GM23248 (cell line): ENCODE measurements around the gene NQO1. TPM values are rescaled to one million over a fixed set of nuclear protein-coding genes. Genes with fewer than 3 reads are reported as not detected.

Experiments used
- DNase-seq: peaks from one replicate; pipeline ENCODE4 v3.0.0-alpha.2; 2015
- H2AFZ ChIP-seq: fragments of 200-600 bp; sonication (generic); 2 replicates; pipeline ENCODE4 v1.6.1; 2016; ENCODE audit warnings: antibody characterized with exemption
- H3F3A ChIP-seq: fragments of 200-600 bp; sonication (generic); 2 replicates; pipeline ENCODE4 v1.6.1; 2016; ENCODE audit warnings: mild to moderate bottlenecking, antibody characterized with exemption, mixed run types; ENCODE audit not compliant: insufficient read depth
- H3K27ac ChIP-seq: fragments of 200-600 bp; sonication (generic); 2 replicates; pipeline ENCODE4 v1.5.1; 2016; ENCODE audit warnings: mild to moderate bottlenecking
- H3K27me3 ChIP-seq: fragments of 200-600 bp; sonication (generic); replicated peaks from 2 replicates; pipeline ENCODE4 v1.6.1; 2016; ENCODE audit warnings: mild to moderate bottlenecking; ENCODE audit not compliant: insufficient read depth
- H3K36me3 ChIP-seq: fragments of 200-600 bp; sonication (generic); 2 replicates; pipeline ENCODE4 v1.6.1; 2016; ENCODE audit warnings: low read depth, mild to moderate bottlenecking
- H3K4me1 ChIP-seq: fragments of 200-600 bp; sonication (generic); 2 replicates; pipeline ENCODE4 v1.6.1; 2016; ENCODE audit warnings: mild to moderate bottlenecking; ENCODE audit not compliant: insufficient read depth
- H3K4me2 ChIP-seq: fragments of 200-600 bp; sonication (generic); one replicate; pipeline ENCODE4 v1.6.1; 2016; ENCODE audit warnings: mild to moderate bottlenecking; ENCODE audit not compliant: unreplicated experiment
- H3K4me3 ChIP-seq: fragments of 200-600 bp; sonication (generic); 2 replicates; pipeline ENCODE4 v1.5.1; 2016; ENCODE audit warnings: mild to moderate bottlenecking
- H3K79me2 ChIP-seq: fragments of 200-600 bp; sonication (generic); 2 replicates; pipeline ENCODE4 v1.6.1; 2016; ENCODE audit warnings: mild to moderate bottlenecking; ENCODE audit not compliant: insufficient read depth
- H3K9ac ChIP-seq: fragments of 200-600 bp; sonication (generic); 2 replicates; pipeline ENCODE4 v1.6.1; 2016; ENCODE audit warnings: mild to moderate bottlenecking
- H3K9me2 ChIP-seq: fragments of 200-600 bp; sonication (generic); 2 replicates; pipeline ENCODE4 v1.6.1; 2016; ENCODE audit warnings: mixed run types, mild to moderate bottlenecking, moderate library complexity; ENCODE audit not compliant: insufficient read depth
- H3K9me3 ChIP-seq: fragments of 200-600 bp; sonication (generic); one replicate; pipeline ENCODE4 v1.6.1; 2017; ENCODE audit warnings: low read depth
- H4K20me1 ChIP-seq: fragments of 200-600 bp; sonication (generic); 2 replicates; pipeline ENCODE4 v1.6.0; 2016; ENCODE audit not compliant: insufficient read depth
- EZH2 ChIP-seq: fragments of 200-600 bp; sonication (generic); IDR thresholded peaks from 2 replicates; pipeline ENCODE4 v1.6.1; 2018; ENCODE audit warnings: antibody characterized with exemption, mild to moderate bottlenecking; ENCODE audit not compliant: insufficient read depth, poor library complexity, severe bottlenecking
- EZH2phosphoT487 ChIP-seq: fragments of 200-600 bp; sonication (generic); IDR thresholded peaks from 2 replicates; pipeline ENCODE4 v1.6.1; 2018; ENCODE audit warnings: antibody characterized with exemption, moderate library complexity, mild to moderate bottlenecking, low read depth; ENCODE audit not compliant: insufficient read depth
- WGBS, 2 experiments: methylation state at CpG; one replicate each; pipeline ENCODE4 v1.1.6; 2015 to 2017; ENCODE audit warnings: low lambda C conversion rate in 2 of 2, low coverage in 1 of 2; ENCODE audit errors: missing lambda C conversion rate in 2 of 2; 5-methylcytosine and 5-hydroxymethylcytosine counted together
- in situ Hi-C: fragments of 300-500 bp; cut with MboI; formaldehyde crosslinking; loops from 2 replicates; pipeline ENCODE4 v1.15.0; 2020
- polyA plus RNA-seq: library from polyadenylated mRNA; unstranded; fragments of >200 nt; fragmentation: Nextera tagmentation; extraction: Ambion mirVana; gene quantifications from 2 replicates; pipeline ENCODE4 v1.2.1, GENCODE V29; 2016
- total RNA-seq: library from RNA; depleted of rRNA; stranded (reverse); fragments of >200 nt; shearing (Covaris generic); gene quantifications from 2 replicates; pipeline ENCODE4 v1.2.3, GENCODE V29; 2014

NQO1 gene
- total and polyA plus RNA-seq, 2 experiments from 2014 or later, result 431 to 501 TPM

DNA sequence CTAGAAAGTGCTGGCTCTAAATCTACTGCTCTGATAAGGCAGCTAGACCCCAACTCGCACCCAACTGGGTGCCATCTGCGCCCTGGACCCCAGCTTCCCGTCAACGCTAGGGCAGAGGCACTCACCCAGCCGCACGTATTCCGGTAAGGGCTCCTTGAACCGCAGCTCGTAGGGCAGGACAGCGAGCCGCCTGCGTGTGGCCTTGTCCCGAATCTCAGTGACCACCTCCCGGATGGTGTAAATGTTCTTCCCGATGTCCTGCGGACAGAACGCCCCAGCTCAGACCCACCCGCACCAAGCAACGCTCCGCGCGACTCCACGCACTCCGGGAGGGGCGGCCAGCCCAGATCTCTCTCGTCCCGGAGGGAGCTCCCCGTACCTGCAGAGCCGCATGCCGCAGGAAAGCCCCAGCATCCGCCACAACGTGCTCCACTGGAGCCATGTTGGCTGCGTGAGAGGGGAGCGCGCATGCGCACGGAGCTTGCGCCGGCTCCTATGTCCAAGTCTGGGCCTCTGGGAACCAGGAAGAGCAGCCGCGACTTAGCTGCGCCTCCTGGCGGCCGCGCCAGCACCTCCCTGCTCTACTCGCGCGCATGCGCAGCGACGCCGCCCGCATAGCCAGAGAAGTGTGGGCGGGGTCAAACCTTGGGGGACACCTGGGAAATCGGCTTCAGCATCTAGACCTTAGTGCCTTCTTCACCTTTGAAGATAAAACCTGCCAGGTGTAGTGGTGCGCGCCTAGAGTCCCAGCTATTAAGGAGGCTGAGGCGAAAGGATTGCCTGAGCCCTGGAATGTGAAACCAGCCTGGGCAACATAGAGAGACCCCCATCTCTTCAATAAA lies 28.3 kb upstream of the NQO1 start, which contains the start of gene NOB1:
NOB1 (minus strand) TSS at position 458 of the 842 bp plus-strand sequence; CDS start at position 442, 16 bp downstream.
- Histone ChIP-seq H3K27ac (peak within 1 kb of the TSS; percentile 48), H3F3A (no peaks in the 10 kb centered on the region), H3K4me2 (peak within 1 kb of the TSS; percentile 87), H3K9me2 (no peaks in the 10 kb centered on the region), H3K9ac (peak within 1 kb of the TSS; percentile 87), H3K27me3 (no peaks in the 10 kb centered on the region), H3K4me1 (0 out of 2 replicates have a peak, but pooled peaks cover 8% of the 10 kb centered on the region), H3K36me3 (peaks cover 21% of the 10 kb centered on the region; the same call in 1 of the 2 replicates), H3K79me2 (peaks cover 51% of the 10 kb centered on the region), H4K20me1 (no peaks in the 10 kb centered on the region), H3K9me3 (no peaks in the 10 kb centered on the region), H3K4me3 (peak within 1 kb of the TSS; percentile 96), H2AFZ (peak within 1 kb of the TSS; percentile 85)
- 1% methylated on average over 57 to 58 of the region's 58 CpGs for WGBS, 2 experiments
- TF ChIP-seq EZH2phosphoT487 (no peak), EZH2 (no peak)
- DNase-seq, result peak; percentile 98
- in situ Hi-C loops, result no loop called here

DNA sequence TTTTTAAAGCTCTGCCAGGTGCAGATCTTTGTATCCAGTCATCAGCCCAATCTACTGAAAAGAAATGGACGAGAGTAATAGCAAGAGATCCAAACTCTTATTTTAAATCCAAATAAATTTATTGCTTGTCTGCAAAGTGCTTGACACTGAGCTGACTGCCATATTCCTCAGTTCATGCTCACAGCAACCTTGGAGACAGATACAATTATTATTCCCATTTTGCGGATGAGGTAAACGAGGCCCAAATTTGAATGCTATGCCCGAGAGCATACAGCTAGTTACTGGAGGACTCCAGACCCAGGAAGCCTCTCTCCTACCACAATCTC lies 27.7 kb upstream of the NQO1 start:
- H3K9me2 ChIP-seq, result no peaks in the 10 kb centered on the region

DNA sequence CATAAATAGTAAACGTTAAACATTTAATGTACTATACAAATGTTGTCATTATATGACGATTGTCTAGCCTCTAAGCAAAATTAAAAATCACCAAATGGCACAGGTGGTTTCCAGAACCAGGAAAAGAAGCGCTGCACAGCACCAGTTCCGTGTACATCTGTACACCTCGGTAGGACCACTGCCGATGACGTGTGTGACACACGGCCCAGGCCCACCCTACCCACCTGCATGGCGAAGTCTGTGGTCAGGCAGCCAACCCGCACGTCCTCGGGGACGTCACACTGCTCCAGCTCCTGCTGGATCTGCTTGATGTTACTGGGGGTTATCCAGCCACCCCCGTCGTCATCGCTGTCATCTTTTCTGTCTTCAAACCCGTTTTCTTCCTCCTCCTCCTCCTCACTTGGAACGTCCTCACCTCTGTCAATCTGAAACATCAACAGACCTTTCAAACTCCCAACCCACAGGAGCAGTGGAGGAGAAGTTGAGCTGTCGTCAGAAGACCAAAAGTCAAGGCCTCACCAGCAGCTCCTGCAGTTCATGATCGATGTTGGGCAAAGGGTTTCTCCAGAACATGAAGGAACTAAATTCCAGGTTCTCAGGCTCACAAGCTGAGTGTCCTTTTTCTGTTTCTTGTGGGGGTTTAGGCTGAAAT lies 22.5 kb upstream of the NQO1 start:
- 0 out of 2 replicates have a peak, but pooled peaks cover 8% of the 10 kb centered on the region for H3K4me1 ChIP-seq
- no peak for DNase-seq
- peaks cover 75% of the 10 kb centered on the region for H3K79me2 ChIP-seq
- H3K27ac ChIP-seq, result no peak overlapping the region
- no peak overlapping the region for H3K9ac ChIP-seq
- H2AFZ ChIP-seq, result no peak overlapping the region
- H3K4me3 ChIP-seq, result no peak overlapping the region
- H3F3A ChIP-seq, result peaks cover under 1% of the 10 kb centered on the region; the same call in 1 of the 2 replicates
- no peaks in the 10 kb centered on the region for H4K20me1 ChIP-seq
- TF ChIP-seq EZH2 (no peak), EZH2phosphoT487 (no peak)
- no peak overlapping the region for H3K4me2 ChIP-seq
- no peaks in the 10 kb centered on the region for H3K27me3 ChIP-seq
- H3K36me3 ChIP-seq, result peaks cover 48% of the 10 kb centered on the region
- in situ Hi-C loops, result no loop called here
- no peaks in the 10 kb centered on the region for H3K9me3 ChIP-seq
- no peaks in the 10 kb centered on the region for H3K9me2 ChIP-seq
- 89% methylated on average over 20 of the region's 20 CpGs for WGBS, 2 experiments

More for the DNA sequence above, 27.7 kb upstream of the NQO1 start:
- H4K20me1 ChIP-seq, result no peaks in the 10 kb centered on the region
- peaks cover 57% of the 10 kb centered on the region for H3K79me2 ChIP-seq
- no peaks in the 10 kb centered on the region for H3K27me3 ChIP-seq
- H3K4me1 ChIP-seq, result 0 out of 2 replicates have a peak, but pooled peaks cover 8% of the 10 kb centered on the region
- in situ Hi-C loops, result no loop called here
- H3K9ac ChIP-seq, result peak overlapping the region; percentile 87
- DNase-seq, result no peak
- peak overlapping the region; percentile 85 for H2AFZ ChIP-seq
- no peaks in the 10 kb centered on the region for H3K9me3 ChIP-seq
- 2 to 11% methylated on average over 4 of the region's 4 CpGs for WGBS, 2 experiments
- peaks cover 25% of the 10 kb centered on the region; the same call in 1 of the 2 replicates for H3K36me3 ChIP-seq
- H3F3A ChIP-seq, result no peaks in the 10 kb centered on the region
- H3K4me3 ChIP-seq, result peak overlapping the region; percentile 96
- TF ChIP-seq EZH2phosphoT487 (no peak), EZH2 (no peak)
- H3K27ac ChIP-seq, result peak overlapping the region; percentile 48
- H3K4me2 ChIP-seq, result peak overlapping the region; percentile 87

DNA sequence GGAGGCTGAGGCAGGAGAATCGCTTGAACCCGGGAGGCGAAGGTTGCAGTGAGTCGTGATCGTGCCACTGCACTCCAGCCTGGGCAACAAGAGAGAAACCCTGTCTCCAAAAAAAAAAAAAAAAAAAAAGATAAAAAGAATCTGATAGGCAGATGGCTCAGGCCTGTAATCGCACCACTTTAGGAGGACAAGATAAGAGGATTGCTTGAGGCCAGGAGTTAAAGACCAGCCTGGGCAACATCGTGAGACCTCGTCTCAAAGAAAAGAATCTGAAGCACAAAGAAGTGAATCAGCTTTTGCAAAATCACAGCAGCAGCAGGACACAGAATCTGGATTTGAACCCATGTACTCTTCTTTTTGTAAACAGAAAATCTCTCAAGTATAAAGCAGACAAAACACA lies 20.8 kb upstream of the NQO1 start:
- peaks cover 10% of the 10 kb centered on the region; the same call in 1 of the 2 replicates for H3F3A ChIP-seq
- 100% methylated on average over 5 to 8 of the region's 8 CpGs for WGBS, 2 experiments
- no peak overlapping the region for H3K4me3 ChIP-seq
- no peaks in the 10 kb centered on the region for H3K9me3 ChIP-seq
- in situ Hi-C loops, result no loop called here
- no peaks in the 10 kb centered on the region for H3K4me1 ChIP-seq
- TF ChIP-seq EZH2 (no peak), EZH2phosphoT487 (no peak)
- DNase-seq, result no peak
- H3K9me2 ChIP-seq, result no peaks in the 10 kb centered on the region
- H3K27me3 ChIP-seq, result no peaks in the 10 kb centered on the region
- H2AFZ ChIP-seq, result no peak overlapping the region
- peaks cover 62% of the 10 kb centered on the region for H3K36me3 ChIP-seq
- H3K4me2 ChIP-seq, result no peak overlapping the region
- peaks cover 62% of the 10 kb centered on the region for H3K79me2 ChIP-seq
- no peak overlapping the region for H3K9ac ChIP-seq
- no peaks in the 10 kb centered on the region for H4K20me1 ChIP-seq
- H3K27ac ChIP-seq, result no peak overlapping the region
